ENCODE measurements around the gene XRCC4.

XRCC4 gene

GRCh38 chr5:83364312-83365299 lies 287.3 kb downstream of the XRCC4 start:
- no peak for TF ChIP-seq CTCF (IDR thresholded peaks at IDR 0.05; ENCODE audit: low read depth, low read length, missing control alignments)
- no peak overlapping the region for H3K4me3 ChIP-seq (replicated peaks; ENCODE audit: low read depth, low read length)
- DNase-seq (ENCODE audit: extremely low read depth, low read depth) = no peak

- DNase-seq (ENCODE audit: extremely low read depth, low read depth) = peak; percentile 85
- TF ChIP-seq CTCF (IDR thresholded peaks at IDR 0.05; ENCODE audit: low read depth, low read length, missing control alignments) = no peak
- no peak overlapping the region for H3K4me3 ChIP-seq (replicated peaks; ENCODE audit: low read depth, low read length)
Measured at GRCh38 chr5:83368319-83368718, 291.0 kb downstream of the XRCC4 start.

- no peak for DNase-seq (ENCODE audit: extremely low read depth, low read depth)
- H3K4me3 ChIP-seq (replicated peaks; ENCODE audit: low read depth, low read length) = no peak overlapping the region
Measured at GRCh38 chr5:83368835-83369234, 291.5 kb downstream of the XRCC4 start.

GRCh38 chr5:83370957-83371356 lies 293.6 kb downstream of the XRCC4 start:
- no peak for TF ChIP-seq CTCF (IDR thresholded peaks at IDR 0.05; ENCODE audit: low read depth, low read length, missing control alignments)
- no peak for DNase-seq (ENCODE audit: extremely low read depth, low read depth)
- H3K4me3 ChIP-seq (replicated peaks; ENCODE audit: low read depth, low read length) = no peak overlapping the region

More at GRCh38 chr5:83368835-83369234, 291.5 kb downstream of the XRCC4 start:
- no peak for TF ChIP-seq CTCF (IDR thresholded peaks at IDR 0.05; ENCODE audit: low read depth, low read length, missing control alignments)

- DNase-seq (ENCODE audit: extremely low read depth, low read depth) = no peak
- no peak overlapping the region for H3K4me3 ChIP-seq (replicated peaks; ENCODE audit: low read depth, low read length)
- no peak for TF ChIP-seq CTCF (IDR thresholded peaks at IDR 0.05; ENCODE audit: low read depth, low read length, missing control alignments)
Measured at GRCh38 chr5:83371726-83372125, 294.4 kb downstream of the XRCC4 start.

GRCh38 chr5:83374547-83374946 lies 297.2 kb downstream of the XRCC4 start:
- DNase-seq (ENCODE audit: extremely low read depth, low read depth) = no peak
- H3K4me3 ChIP-seq (replicated peaks; ENCODE audit: low read depth, low read length) = no peak overlapping the region
- TF ChIP-seq CTCF (IDR thresholded peaks at IDR 0.05; ENCODE audit: low read depth, low read length, missing control alignments) = no peak
